H1 (cell line): ENCODE measurements around the gene TBC1D22B. TPM values are rescaled to one million over a fixed set of nuclear protein-coding genes. Genes with fewer than 3 reads are reported as not detected.

Source experiments
- EP300 ChIP-seq, 2 experiments: IDR thresholded peaks; 1 replicate in 1 of 2; 2 replicates in 1 of 2; pipeline ENCODE4 v1.6.1; 2011 to 2012; ENCODE audit warnings: low read depth in 2 of 2, low read length in 2 of 2, mild to moderate bottlenecking in 2 of 2, borderline replicate concordance in 1 of 2, inconsistent platforms in 1 of 2, moderate library complexity in 1 of 2
- GTF2F1 ChIP-seq: IDR thresholded peaks from 2 replicates; pipeline ENCODE4 v1.6.1; 2012; ENCODE audit warnings: low read depth, low read length, improper control_type of control experiment, borderline replicate concordance
- polyA plus RNA-seq, 7 experiments: library from polyadenylated mRNA; depleted of rRNA in 3 of 7; stranded (reverse) in 5 of 7; unstranded in 2 of 7; fragments of >200 nt in 5 of 7; fragments of 200-250 nt in 2 of 7; gene quantifications; 1 replicate in 5 of 7; 2 replicates in 1 of 7; 4 replicates in 1 of 7; pipeline versions ENCODE4 v1.2.1 to v1.2.3, GENCODE V29; 2011 to 2013; ENCODE audit warnings: missing spikeins in 2 of 7, mixed read lengths in 2 of 7
- total RNA-seq: library from RNA; stranded (reverse); fragmentation: NEBNext Ultra II Directional; extraction: Animal tissue kit (Norgen Biotek cat#: 25700); gene quantifications from 2 replicates; pipeline ENCODE4 v1.2.1, GENCODE V29; 2021
- TF ChIP-seq, protein P1 (sequence below): fragments of 300-600 bp; sonication (generic); IDR thresholded peaks from 2 replicates; pipeline ENCODE4 v1.7.1; 2012; ENCODE audit warnings: low read length, moderate library complexity, mild to moderate bottlenecking, inconsistent platforms; ENCODE audit not compliant: insufficient replicate concordance
- TF ChIP-seq, protein P2 (sequence below): IDR thresholded peaks from 2 replicates; pipeline ENCODE4 v1.6.1; 2012; ENCODE audit warnings: inconsistent platforms
- TF ChIP-seq, protein P3 (sequence below), 3 experiments: IDR thresholded peaks; 1 replicate in 2 of 3; 2 replicates in 1 of 3; pipeline versions ENCODE4 v1.5.1 to v1.6.1; 2011; ENCODE audit warnings: low read length in 3 of 3, mild to moderate bottlenecking in 3 of 3, inconsistent platforms in 2 of 3, low read depth in 1 of 3, moderate library complexity in 1 of 3; ENCODE audit not compliant: insufficient read depth in 1 of 3; ENCODE audit errors: control extremely low read depth in 1 of 3

TBC1D22B gene
- total and polyA plus RNA-seq, 2 of the 8 experiments (the other 6 are each of a cell fraction or from before 2014, with no cell fraction given): 10.1 to 17.4 TPM

GRCh38 chr6:37288247-37288646, 30.7 kb downstream of the TBC1D22B start (continued):
- TF ChIP-seq, protein P1, sequence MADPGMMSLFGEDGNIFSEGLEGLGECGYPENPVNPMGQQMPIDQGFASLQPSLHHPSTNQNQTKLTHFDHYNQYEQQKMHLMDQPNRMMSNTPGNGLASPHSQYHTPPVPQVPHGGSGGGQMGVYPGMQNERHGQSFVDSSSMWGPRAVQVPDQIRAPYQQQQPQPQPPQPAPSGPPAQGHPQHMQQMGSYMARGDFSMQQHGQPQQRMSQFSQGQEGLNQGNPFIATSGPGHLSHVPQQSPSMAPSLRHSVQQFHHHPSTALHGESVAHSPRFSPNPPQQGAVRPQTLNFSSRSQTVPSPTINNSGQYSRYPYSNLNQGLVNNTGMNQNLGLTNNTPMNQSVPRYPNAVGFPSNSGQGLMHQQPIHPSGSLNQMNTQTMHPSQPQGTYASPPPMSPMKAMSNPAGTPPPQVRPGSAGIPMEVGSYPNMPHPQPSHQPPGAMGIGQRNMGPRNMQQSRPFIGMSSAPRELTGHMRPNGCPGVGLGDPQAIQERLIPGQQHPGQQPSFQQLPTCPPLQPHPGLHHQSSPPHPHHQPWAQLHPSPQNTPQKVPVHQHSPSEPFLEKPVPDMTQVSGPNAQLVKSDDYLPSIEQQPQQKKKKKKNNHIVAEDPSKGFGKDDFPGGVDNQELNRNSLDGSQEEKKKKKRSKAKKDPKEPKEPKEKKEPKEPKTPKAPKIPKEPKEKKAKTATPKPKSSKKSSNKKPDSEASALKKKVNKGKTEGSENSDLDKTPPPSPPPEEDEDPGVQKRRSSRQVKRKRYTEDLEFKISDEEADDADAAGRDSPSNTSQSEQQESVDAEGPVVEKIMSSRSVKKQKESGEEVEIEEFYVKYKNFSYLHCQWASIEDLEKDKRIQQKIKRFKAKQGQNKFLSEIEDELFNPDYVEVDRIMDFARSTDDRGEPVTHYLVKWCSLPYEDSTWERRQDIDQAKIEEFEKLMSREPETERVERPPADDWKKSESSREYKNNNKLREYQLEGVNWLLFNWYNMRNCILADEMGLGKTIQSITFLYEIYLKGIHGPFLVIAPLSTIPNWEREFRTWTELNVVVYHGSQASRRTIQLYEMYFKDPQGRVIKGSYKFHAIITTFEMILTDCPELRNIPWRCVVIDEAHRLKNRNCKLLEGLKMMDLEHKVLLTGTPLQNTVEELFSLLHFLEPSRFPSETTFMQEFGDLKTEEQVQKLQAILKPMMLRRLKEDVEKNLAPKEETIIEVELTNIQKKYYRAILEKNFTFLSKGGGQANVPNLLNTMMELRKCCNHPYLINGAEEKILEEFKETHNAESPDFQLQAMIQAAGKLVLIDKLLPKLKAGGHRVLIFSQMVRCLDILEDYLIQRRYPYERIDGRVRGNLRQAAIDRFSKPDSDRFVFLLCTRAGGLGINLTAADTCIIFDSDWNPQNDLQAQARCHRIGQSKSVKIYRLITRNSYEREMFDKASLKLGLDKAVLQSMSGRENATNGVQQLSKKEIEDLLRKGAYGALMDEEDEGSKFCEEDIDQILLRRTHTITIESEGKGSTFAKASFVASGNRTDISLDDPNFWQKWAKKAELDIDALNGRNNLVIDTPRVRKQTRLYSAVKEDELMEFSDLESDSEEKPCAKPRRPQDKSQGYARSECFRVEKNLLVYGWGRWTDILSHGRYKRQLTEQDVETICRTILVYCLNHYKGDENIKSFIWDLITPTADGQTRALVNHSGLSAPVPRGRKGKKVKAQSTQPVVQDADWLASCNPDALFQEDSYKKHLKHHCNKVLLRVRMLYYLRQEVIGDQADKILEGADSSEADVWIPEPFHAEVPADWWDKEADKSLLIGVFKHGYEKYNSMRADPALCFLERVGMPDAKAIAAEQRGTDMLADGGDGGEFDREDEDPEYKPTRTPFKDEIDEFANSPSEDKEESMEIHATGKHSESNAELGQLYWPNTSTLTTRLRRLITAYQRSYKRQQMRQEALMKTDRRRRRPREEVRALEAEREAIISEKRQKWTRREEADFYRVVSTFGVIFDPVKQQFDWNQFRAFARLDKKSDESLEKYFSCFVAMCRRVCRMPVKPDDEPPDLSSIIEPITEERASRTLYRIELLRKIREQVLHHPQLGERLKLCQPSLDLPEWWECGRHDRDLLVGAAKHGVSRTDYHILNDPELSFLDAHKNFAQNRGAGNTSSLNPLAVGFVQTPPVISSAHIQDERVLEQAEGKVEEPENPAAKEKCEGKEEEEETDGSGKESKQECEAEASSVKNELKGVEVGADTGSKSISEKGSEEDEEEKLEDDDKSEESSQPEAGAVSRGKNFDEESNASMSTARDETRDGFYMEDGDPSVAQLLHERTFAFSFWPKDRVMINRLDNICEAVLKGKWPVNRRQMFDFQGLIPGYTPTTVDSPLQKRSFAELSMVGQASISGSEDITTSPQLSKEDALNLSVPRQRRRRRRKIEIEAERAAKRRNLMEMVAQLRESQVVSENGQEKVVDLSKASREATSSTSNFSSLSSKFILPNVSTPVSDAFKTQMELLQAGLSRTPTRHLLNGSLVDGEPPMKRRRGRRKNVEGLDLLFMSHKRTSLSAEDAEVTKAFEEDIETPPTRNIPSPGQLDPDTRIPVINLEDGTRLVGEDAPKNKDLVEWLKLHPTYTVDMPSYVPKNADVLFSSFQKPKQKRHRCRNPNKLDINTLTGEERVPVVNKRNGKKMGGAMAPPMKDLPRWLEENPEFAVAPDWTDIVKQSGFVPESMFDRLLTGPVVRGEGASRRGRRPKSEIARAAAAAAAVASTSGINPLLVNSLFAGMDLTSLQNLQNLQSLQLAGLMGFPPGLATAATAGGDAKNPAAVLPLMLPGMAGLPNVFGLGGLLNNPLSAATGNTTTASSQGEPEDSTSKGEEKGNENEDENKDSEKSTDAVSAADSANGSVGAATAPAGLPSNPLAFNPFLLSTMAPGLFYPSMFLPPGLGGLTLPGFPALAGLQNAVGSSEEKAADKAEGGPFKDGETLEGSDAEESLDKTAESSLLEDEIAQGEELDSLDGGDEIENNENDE: no peak
- TF ChIP-seq, protein P2, sequence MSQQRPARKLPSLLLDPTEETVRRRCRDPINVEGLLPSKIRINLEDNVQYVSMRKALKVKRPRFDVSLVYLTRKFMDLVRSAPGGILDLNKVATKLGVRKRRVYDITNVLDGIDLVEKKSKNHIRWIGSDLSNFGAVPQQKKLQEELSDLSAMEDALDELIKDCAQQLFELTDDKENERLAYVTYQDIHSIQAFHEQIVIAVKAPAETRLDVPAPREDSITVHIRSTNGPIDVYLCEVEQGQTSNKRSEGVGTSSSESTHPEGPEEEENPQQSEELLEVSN: no peak
- no peak for TF ChIP-seq GTF2F1
- no peak for TF ChIP-seq EP300 (IDR thresholded peaks at IDR 0.05; ENCODE audit: borderline replicate concordance in 1 of 2, low read depth in 2 of 2, low read length in 2 of 2)
- TF ChIP-seq, protein P3, sequence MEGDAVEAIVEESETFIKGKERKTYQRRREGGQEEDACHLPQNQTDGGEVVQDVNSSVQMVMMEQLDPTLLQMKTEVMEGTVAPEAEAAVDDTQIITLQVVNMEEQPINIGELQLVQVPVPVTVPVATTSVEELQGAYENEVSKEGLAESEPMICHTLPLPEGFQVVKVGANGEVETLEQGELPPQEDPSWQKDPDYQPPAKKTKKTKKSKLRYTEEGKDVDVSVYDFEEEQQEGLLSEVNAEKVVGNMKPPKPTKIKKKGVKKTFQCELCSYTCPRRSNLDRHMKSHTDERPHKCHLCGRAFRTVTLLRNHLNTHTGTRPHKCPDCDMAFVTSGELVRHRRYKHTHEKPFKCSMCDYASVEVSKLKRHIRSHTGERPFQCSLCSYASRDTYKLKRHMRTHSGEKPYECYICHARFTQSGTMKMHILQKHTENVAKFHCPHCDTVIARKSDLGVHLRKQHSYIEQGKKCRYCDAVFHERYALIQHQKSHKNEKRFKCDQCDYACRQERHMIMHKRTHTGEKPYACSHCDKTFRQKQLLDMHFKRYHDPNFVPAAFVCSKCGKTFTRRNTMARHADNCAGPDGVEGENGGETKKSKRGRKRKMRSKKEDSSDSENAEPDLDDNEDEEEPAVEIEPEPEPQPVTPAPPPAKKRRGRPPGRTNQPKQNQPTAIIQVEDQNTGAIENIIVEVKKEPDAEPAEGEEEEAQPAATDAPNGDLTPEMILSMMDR (IDR thresholded peaks at IDR 0.05; ENCODE audit: control extremely low read depth in 1 of 3, insufficient read depth in 1 of 3, low read depth in 1 of 3, low read length in 3 of 3): no peak
- TF ChIP-seq, all 59 proteins: peak for 0
